Measurements from ENCODE around the gene NPAS1.

NPAS1 gene

GRCh38 chr19:46985542-46986415 is 33.9 kb upstream of the NPAS1 start:
- no peaks in the 10 kb centered on the region for H3K4me1 ChIP-seq (ENCODE audit: low read length)
- H3K4me3 ChIP-seq (ENCODE audit: low read length): no peak overlapping the region

GRCh38 chr19:46988614-46989230 is 30.9 kb upstream of the NPAS1 start:
- Histone ChIP-seq H4K20me1 (ENCODE audit: insufficient read depth, low read length) (no peaks in the 10 kb centered on the region), H3K4me1 (ENCODE audit: low read length) (peaks cover 8% of the 10 kb centered on the region), H3K36me3 (replicated peaks; ENCODE audit: low read depth, low read length) (peaks cover 20% of the 10 kb centered on the region), H3K79me2 (ENCODE audit: low read length) (no peaks in the 10 kb centered on the region), H3K9ac (ENCODE audit: low read length) (no peak overlapping the region), H3K9me3 (ENCODE audit: insufficient read depth, low read length) (no peaks in the 10 kb centered on the region), H2AFZ (ENCODE audit: low read depth, low read length) (no peak overlapping the region), H3K27ac (ENCODE audit: low read length) (no peak overlapping the region), H3K4me2 (ENCODE audit: low read length) (no peak overlapping the region), H3K4me3 (ENCODE audit: low read length) (no peak overlapping the region), H3K27me3 (ENCODE audit: low read depth, low read length) (no peaks in the 10 kb centered on the region)
- TF ChIP-seq CTCF (IDR thresholded peaks at IDR 0.05; ENCODE audit: low read depth, low read length) (no peak), EZH2phosphoT487 (IDR thresholded peaks at IDR 0.05; ENCODE audit: low read depth) (no peak)

More at GRCh38 chr19:46985542-46986415, 33.9 kb upstream of the NPAS1 start:
- 0 out of 2 replicates have a peak, but pooled peaks cover 4% of the 10 kb centered on the region for H4K20me1 ChIP-seq (ENCODE audit: insufficient read depth, low read length)
- no peak for TF ChIP-seq CTCF (IDR thresholded peaks at IDR 0.05; ENCODE audit: low read depth, low read length)
- H3K9ac ChIP-seq (ENCODE audit: low read length): no peak overlapping the region
- H3K36me3 ChIP-seq (replicated peaks; ENCODE audit: low read depth, low read length): no peaks in the 10 kb centered on the region
- no peaks in the 10 kb centered on the region for H3K9me3 ChIP-seq (ENCODE audit: insufficient read depth, low read length)
- no peaks in the 10 kb centered on the region for H3K79me2 ChIP-seq (ENCODE audit: low read length)
- no peak overlapping the region for H3K27ac ChIP-seq (ENCODE audit: low read length)
- H2AFZ ChIP-seq (ENCODE audit: low read depth, low read length): no peak overlapping the region
- H3K4me2 ChIP-seq (ENCODE audit: low read length): no peak overlapping the region
- no peaks in the 10 kb centered on the region for H3K27me3 ChIP-seq (ENCODE audit: low read depth, low read length)

- peak overlapping the region; percentile 32 for H3K4me3 ChIP-seq (ENCODE audit: low read length)
- H3K36me3 ChIP-seq (replicated peaks; ENCODE audit: low read depth, low read length): peaks cover 20% of the 10 kb centered on the region
- H3K9me3 ChIP-seq (ENCODE audit: insufficient read depth, low read length): no peaks in the 10 kb centered on the region
- H3K4me1 ChIP-seq (ENCODE audit: low read length): peaks cover 8% of the 10 kb centered on the region
- H3K4me2 ChIP-seq (ENCODE audit: low read length): peak overlapping the region; percentile 51
- H3K79me2 ChIP-seq (ENCODE audit: low read length): no peaks in the 10 kb centered on the region
- H4K20me1 ChIP-seq (ENCODE audit: insufficient read depth, low read length): no peaks in the 10 kb centered on the region
- no peak overlapping the region for H3K27ac ChIP-seq (ENCODE audit: low read length)
- no peak overlapping the region for H3K9ac ChIP-seq (ENCODE audit: low read length)
- H2AFZ ChIP-seq (ENCODE audit: low read depth, low read length): no peak overlapping the region
- TF ChIP-seq EZH2phosphoT487 (IDR thresholded peaks at IDR 0.05; ENCODE audit: low read depth) (no peak), CTCF (IDR thresholded peaks at IDR 0.05; ENCODE audit: low read depth, low read length) (peak; percentile 97)
- H3K27me3 ChIP-seq (ENCODE audit: low read depth, low read length): no peaks in the 10 kb centered on the region
Measured at GRCh38 chr19:46990991-46991676, 28.5 kb upstream of the NPAS1 start.

Data from OCI-LY3 (cell line).